HG02571 (cell line): ENCODE data around the gene TSSC4.

Experiments used
- ATAC-seq: cut with Tn5 transposase; IDR thresholded peaks from one replicate; pipeline ENCODE4 v1.9.1; 2021; ENCODE audit warnings: mild to moderate bottlenecking, moderate library complexity; ENCODE audit not compliant: unreplicated experiment

Gene TSSC4

GRCh38 chr11:2446590-2447252 is 46.2 kb downstream of the TSSC4 start:
- ATAC-seq: no peak

GRCh38 chr11:2447253-2447950 is 46.9 kb downstream of the TSSC4 start:
- no peak for ATAC-seq

GRCh38 chr11:2447951-2448650 is 47.6 kb downstream of the TSSC4 start:
- ATAC-seq: no peak

- ATAC-seq: no peak
Measured at GRCh38 chr11:2448661-2449547, 48.4 kb downstream of the TSSC4 start.

- no peak for ATAC-seq
Measured at GRCh38 chr11:2449548-2450320, 49.2 kb downstream of the TSSC4 start.

- no peak for ATAC-seq
Measured at GRCh38 chr11:2450321-2451041, 49.9 kb downstream of the TSSC4 start.

GRCh38 chr11:2451336-2451735 is 50.8 kb downstream of the TSSC4 start:
- no peak for ATAC-seq

GRCh38 chr11:2451916-2452315 is 51.4 kb downstream of the TSSC4 start:
- no peak for ATAC-seq

- no peak for ATAC-seq
Measured at GRCh38 chr11:2452321-2453012, 51.9 kb downstream of the TSSC4 start.

GRCh38 chr11:2453436-2453835 is 52.9 kb downstream of the TSSC4 start:
- ATAC-seq: no peak
